A549 (cell line): Measurements from ENCODE around the gene WFDC12. TPM values are rescaled to one million over a fixed set of nuclear protein-coding genes. Genes with fewer than 3 reads are reported as not detected.

Source experiments
- ATAC-seq, 2 experiments: fragments of 200-7000 bp in 1 of 2; fragments of >200 bp in 1 of 2; cut with Nextera tagmentation in 1 of 2; cut with Tn5 transposase in 1 of 2; 3 replicates each; pipeline versions ENCODE4 v1.8.0 to v1.9.1; 2018 to 2020; ENCODE audit warnings: mild to moderate bottlenecking in 1 of 2, moderate library complexity in 1 of 2
- CTCF ChIA-PET: fragments of 300-600 bp; sonication (Branson Sonifier 250); formaldehyde crosslinking; extraction: SDS; loops from one replicate; lab custom pipeline; 2021; ENCODE audit warnings: antibody characterized with exemption, inconsistent platforms; lab: Yijun Ruan, JAX
- POLR2A ChIA-PET: fragments of 350-600 bp; formaldehyde crosslinking; extraction: SDS; loops from one replicate; lab custom pipeline; 2021; ENCODE audit warnings: antibody characterized with exemption, inconsistent platforms; lab: Yijun Ruan, JAX
- DNase-seq, 2 experiments: peaks; one replicate each; pipeline versions ENCODE4 v3.0.0 to v3.0.0-alpha.2; 2011 to 2016; ENCODE audit warnings: low read depth in 1 of 2, low spot score in 1 of 2
- FAIRE-seq: peaks from 2 replicates; lab custom pipeline; 2011; peaks lifted over from hg19 to GRCh38; lab: Jason Lieb, UNC
- H3K27ac ChIP-seq, 2 experiments: fragments of >200 bp; sonication (Bioruptor Twin); formaldehyde crosslinking; 3 replicates each; pipeline ENCODE4 v1.5.1; 2016 to 2017
- H3K4me1 ChIP-seq: fragments of >200 bp; sonication (Bioruptor Twin); formaldehyde crosslinking; 3 replicates; pipeline ENCODE4 v1.6.1; 2016
- H3K4me2 ChIP-seq: fragments of >200 bp; sonication (Bioruptor Twin); formaldehyde crosslinking; 3 replicates; pipeline ENCODE4 v1.6.1; 2016
- H3K4me3 ChIP-seq: fragments of >200 bp; sonication (Bioruptor Twin); formaldehyde crosslinking; 3 replicates; pipeline ENCODE4 v1.5.1; 2016
- H3K9me3 ChIP-seq: fragments of >200 bp; sonication (Bioruptor Twin); formaldehyde crosslinking; 3 replicates; pipeline ENCODE4 v1.6.1; 2016
- CBX8 ChIP-seq: fragments of 200-600 bp; sonication (generic); IDR thresholded peaks from 2 replicates; pipeline ENCODE4 v1.6.1; 2016
- EHMT2 ChIP-seq: fragments of 200-600 bp; sonication (generic); IDR thresholded peaks from 2 replicates; pipeline ENCODE4 v1.6.1; 2016; ENCODE audit warnings: antibody characterized with exemption, low read depth, mild to moderate bottlenecking, moderate library complexity
- EP300 ChIP-seq, 2 experiments: fragments of >200 bp; sonication (Bioruptor Twin); formaldehyde crosslinking; IDR thresholded peaks; 2 replicates in 1 of 2; 3 replicates in 1 of 2; pipeline ENCODE4 v1.6.1; 2016 to 2017
- ESRRA ChIP-seq: fragments of 150-350 bp; IDR thresholded peaks from 2 replicates; pipeline ENCODE4 v1.6.1; 2014; ENCODE audit warnings: mild to moderate bottlenecking, low read length, borderline replicate concordance
- GATA3 ChIP-seq: IDR thresholded peaks from 2 replicates; pipeline ENCODE4 v1.6.1; 2012; ENCODE audit warnings: borderline replicate concordance
- HOXA7 ChIP-seq: fragments of 250-450 bp; sonication (Bioruptor Pico); IDR thresholded peaks from 2 replicates; pipeline ENCODE4 v1.5.0; 2020; ENCODE audit warnings: mild to moderate bottlenecking, moderate library complexity
- JUNB ChIP-seq: fragments of >200 bp; sonication (Bioruptor Twin); formaldehyde crosslinking; IDR thresholded peaks from 2 replicates; pipeline ENCODE4 v1.6.1; 2016
- NFE2L2 ChIP-seq: fragments of 150-350 bp; conservative IDR thresholded peaks from 2 replicates; pipeline ENCODE4 v1.6.1; 2014; ENCODE audit warnings: low read length
- POLR2A ChIP-seq: IDR thresholded peaks from 2 replicates; pipeline ENCODE4 v1.6.1; 2012; ENCODE audit warnings: mild to moderate bottlenecking, low read length
- RAD21 ChIP-seq, 2 experiments: fragments of >200 bp in 1 of 2; sonication (Bioruptor Twin) in 1 of 2; formaldehyde crosslinking in 1 of 2; IDR thresholded peaks in 1 of 2; conservative IDR thresholded peaks in 1 of 2; 2 replicates in 1 of 2; 3 replicates in 1 of 2; pipeline ENCODE4 v1.6.1; 2012 to 2018; ENCODE audit warnings: inconsistent platforms in 1 of 2
- RARB ChIP-seq: fragments of 250-450 bp; sonication (Bioruptor Pico); IDR thresholded peaks from 2 replicates; pipeline ENCODE4 v1.8.0; 2021; ENCODE audit warnings: mild to moderate bottlenecking, moderate library complexity
- RNF2 ChIP-seq: fragments of 200-600 bp; sonication (generic); IDR thresholded peaks from 2 replicates; pipeline ENCODE4 v1.6.1; 2016; ENCODE audit warnings: low read depth, mild to moderate bottlenecking, antibody characterized with exemption, moderate library complexity, borderline replicate concordance
- SMC3 ChIP-seq: fragments of >200 bp; sonication (Bioruptor Twin); formaldehyde crosslinking; IDR thresholded peaks from 3 replicates; pipeline ENCODE4 v1.6.1; 2018; ENCODE audit warnings: inconsistent platforms
- SREBF2 ChIP-seq: fragments of 450-650 bp; IDR thresholded peaks from 2 replicates; pipeline ENCODE4 v1.6.1; 2014; ENCODE audit warnings: mild to moderate bottlenecking, moderate library complexity
- TFCP2L1 ChIP-seq: fragments of 250-450 bp; sonication (Bioruptor Pico); IDR thresholded peaks from 2 replicates; pipeline ENCODE4 v1.5.0; 2021; ENCODE audit warnings: mild to moderate bottlenecking
- TP53 ChIP-seq: fragments of 250-450 bp; sonication (Bioruptor Pico); IDR thresholded peaks from 2 replicates; pipeline ENCODE4 v1.5.0; 2021; ENCODE audit warnings: mild to moderate bottlenecking, moderate library complexity
- ZSCAN20 ChIP-seq: fragments of 250-450 bp; sonication (Bioruptor Pico); IDR thresholded peaks from 2 replicates; pipeline ENCODE4 v1.8.0; 2022; ENCODE audit warnings: mild to moderate bottlenecking, moderate library complexity
- WGBS: methylation state at CpG from one replicate; pipeline ENCODE4 v1.1.6; 2017; ENCODE audit errors: missing lambda C conversion rate; 5-methylcytosine and 5-hydroxymethylcytosine counted together
- polyA plus RNA-seq, 4 experiments: library from polyadenylated mRNA; depleted of rRNA in 3 of 4; stranded (reverse); fragments of >200 nt; fragmentation: RNase III in 1 of 4; extraction: RNeasy Plus Mini Kit Qiagen cat#74134 plus additional on column Dnase treatment in 1 of 4; gene quantifications; 2 replicates in 3 of 4; 3 replicates in 1 of 4; pipeline ENCODE4 v1.2.3, GENCODE V29; 2011 to 2017
- TF ChIP-seq, protein P1 (sequence below): fragments of >200 bp; sonication (Bioruptor Twin); formaldehyde crosslinking; IDR thresholded peaks from 3 replicates; pipeline ENCODE4 v1.6.1; 2016
- TF ChIP-seq, protein P2 (sequence below): fragments of 150-350 bp; IDR thresholded peaks from 2 replicates; pipeline ENCODE4 v1.6.1; 2014; ENCODE audit warnings: low read depth, mild to moderate bottlenecking, low read length

The WFDC12 gene
- polyA plus RNA-seq, 2 of the 4 experiments (the other 2 are of a cell fraction), result not detected

DNA sequence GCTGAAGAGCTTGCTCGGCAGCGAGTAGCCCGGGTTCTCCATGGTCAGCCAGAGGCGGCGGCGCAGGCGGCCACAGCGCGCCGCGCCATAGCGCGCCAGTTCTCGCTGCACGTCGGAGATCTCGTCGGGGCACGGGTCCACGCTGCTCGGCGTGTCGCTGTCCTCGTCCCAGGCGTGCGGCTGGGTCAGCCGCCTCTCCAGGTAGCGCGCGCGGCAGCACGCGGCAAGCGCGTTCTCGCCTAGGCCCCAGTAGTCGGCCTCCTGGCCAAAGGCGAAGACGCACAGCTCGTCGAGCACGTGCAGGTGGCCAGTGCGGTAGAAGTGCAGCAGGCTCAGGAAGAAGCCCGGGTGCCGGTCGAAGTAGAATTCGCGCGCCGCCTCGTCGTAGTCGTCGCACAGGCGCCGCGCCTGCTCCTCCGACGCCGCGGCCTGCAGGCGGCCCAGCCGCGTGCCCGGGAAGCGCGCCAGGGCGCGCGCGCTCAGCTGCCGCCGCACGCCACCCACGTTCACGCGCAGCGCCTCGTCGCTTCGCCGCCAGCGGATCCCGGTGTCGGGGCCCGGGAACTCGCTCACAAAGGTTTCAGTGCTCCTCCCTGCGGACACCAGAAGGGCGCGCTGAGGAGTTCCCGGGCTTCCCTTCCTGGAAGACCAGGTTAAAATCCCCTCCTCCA, 26.0 kb downstream of the WFDC12 start:
- no peak for DNase-seq
- POLR2A ChIA-PET, result no interaction called here
- Histone ChIP-seq H3K9me3 (no peaks in the 10 kb centered on the region), H3K27ac (no peak overlapping the region), H3K4me3 (no peak overlapping the region)
- no peak for TF ChIP-seq SMC3
- TF ChIP-seq EHMT2, result no peak
- no peak for TF ChIP-seq POLR2A
- no peak for TF ChIP-seq RARB
- TF ChIP-seq HOXA7, result no peak
- TF ChIP-seq ZSCAN20 (CRISPR knock-in tag), result no peak
- TF ChIP-seq, protein P1, sequence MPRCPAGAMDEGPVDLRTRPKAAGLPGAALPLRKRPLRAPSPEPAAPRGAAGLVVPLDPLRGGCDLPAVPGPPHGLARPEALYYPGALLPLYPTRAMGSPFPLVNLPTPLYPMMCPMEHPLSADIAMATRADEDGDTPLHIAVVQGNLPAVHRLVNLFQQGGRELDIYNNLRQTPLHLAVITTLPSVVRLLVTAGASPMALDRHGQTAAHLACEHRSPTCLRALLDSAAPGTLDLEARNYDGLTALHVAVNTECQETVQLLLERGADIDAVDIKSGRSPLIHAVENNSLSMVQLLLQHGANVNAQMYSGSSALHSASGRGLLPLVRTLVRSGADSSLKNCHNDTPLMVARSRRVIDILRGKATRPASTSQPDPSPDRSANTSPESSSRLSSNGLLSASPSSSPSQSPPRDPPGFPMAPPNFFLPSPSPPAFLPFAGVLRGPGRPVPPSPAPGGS, result no peak
- no peak for TF ChIP-seq TP53
- TF ChIP-seq TFCP2L1 (CRISPR knock-in tag), result no peak
- TF ChIP-seq SREBF2, result no peak
- TF ChIP-seq EP300 (IDR thresholded peaks at IDR 0.05), result no peak
- no peak for TF ChIP-seq RNF2
- TF ChIP-seq, protein P2, sequence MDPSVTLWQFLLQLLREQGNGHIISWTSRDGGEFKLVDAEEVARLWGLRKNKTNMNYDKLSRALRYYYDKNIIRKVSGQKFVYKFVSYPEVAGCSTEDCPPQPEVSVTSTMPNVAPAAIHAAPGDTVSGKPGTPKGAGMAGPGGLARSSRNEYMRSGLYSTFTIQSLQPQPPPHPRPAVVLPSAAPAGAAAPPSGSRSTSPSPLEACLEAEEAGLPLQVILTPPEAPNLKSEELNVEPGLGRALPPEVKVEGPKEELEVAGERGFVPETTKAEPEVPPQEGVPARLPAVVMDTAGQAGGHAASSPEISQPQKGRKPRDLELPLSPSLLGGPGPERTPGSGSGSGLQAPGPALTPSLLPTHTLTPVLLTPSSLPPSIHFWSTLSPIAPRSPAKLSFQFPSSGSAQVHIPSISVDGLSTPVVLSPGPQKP, result no peak
- TF ChIP-seq, all 56 proteins: peak for 0
- CTCF ChIA-PET, result interaction anchor here (5.2 to 8.8 kb wide), 5 partner anchors 12 to 195 kb away, joined by 30 to 197 read pairs (median 103); partner anchors contain the start of gene WFDC5
- ATAC-seq (no peak), FAIRE-seq (no peak)
- WGBS, result 95% methylated on average over 91 of the region's 91 CpGs
- H3K4me2 ChIP-seq, result no peak overlapping the region
- H3K4me1 ChIP-seq, result no peaks in the 10 kb centered on the region

DNA sequence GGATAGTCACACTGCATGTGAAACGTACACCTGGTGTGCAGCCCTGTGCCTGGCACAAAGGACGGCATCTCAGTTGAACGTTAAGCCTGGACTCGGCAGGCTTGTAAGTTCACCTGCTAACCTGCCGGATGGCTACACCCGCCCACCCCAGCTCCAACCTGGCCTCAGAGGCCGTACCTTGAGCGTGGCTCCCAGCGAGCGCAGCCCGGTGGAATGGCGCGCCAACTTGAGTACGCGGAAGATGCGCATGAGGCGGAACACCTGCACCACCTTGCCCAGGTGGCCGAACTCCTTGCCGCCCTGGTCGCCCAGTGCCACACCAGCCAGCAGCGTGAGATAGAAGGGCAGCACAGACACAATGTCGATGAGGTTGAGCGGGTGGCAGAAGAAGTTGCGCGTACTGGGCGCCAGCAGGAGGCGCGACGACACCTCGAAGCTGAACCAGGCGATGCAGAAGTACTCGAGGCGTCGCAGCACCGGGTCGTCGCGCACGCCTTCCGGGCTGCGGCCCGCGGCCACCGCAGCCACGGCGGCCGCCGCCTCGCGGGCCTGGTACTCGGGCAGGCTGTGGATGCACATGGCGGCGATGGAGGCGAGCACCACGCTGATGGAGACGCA, 26.7 kb downstream of the WFDC12 start:
- FAIRE-seq (no peak), ATAC-seq (peak in 1 of 2 experiments; percentile 14; a peak in 1 of 6 replicates), DNase-seq (peak in 1 of 2 experiments; percentile 32)
- peak in 1 of 2 experiments; percentile 4; a peak in 1 of 5 replicates for TF ChIP-seq RAD21 (conservative IDR thresholded peaks at IDR 0.05 in 1 of 2, IDR thresholded peaks at IDR 0.05 in 1 of 2)
- no peak for TF ChIP-seq NFE2L2
- no peak for TF ChIP-seq GATA3
- TF ChIP-seq JUNB, result no peak
- no peak for TF ChIP-seq ZSCAN20 (CRISPR knock-in tag)
- TF ChIP-seq, protein P1, result no peak
- TF ChIP-seq ESRRA, result no peak
- ChIA-PET POLR2A (interaction anchor here (0.5 kb wide), 1 partner anchor 74 kb away, joined by 3 read pairs; no protein-coding TSS in a partner anchor), CTCF (interaction anchor here (0.6 to 8.8 kb wide), 17 partner anchors 11 to 890 kb away, joined by 3 to 197 read pairs (median 20); partner anchors contain the start of genes SLPI and WFDC5)
- Histone ChIP-seq H3K9me3 (no peaks in the 10 kb centered on the region), H3K4me3 (no peak overlapping the region), H3K4me2 (no peak overlapping the region), H3K27ac (no peak overlapping the region), H3K4me1 (no peaks in the 10 kb centered on the region)
- WGBS, result 70% methylated on average over 46 of the region's 56 CpGs

DNA sequence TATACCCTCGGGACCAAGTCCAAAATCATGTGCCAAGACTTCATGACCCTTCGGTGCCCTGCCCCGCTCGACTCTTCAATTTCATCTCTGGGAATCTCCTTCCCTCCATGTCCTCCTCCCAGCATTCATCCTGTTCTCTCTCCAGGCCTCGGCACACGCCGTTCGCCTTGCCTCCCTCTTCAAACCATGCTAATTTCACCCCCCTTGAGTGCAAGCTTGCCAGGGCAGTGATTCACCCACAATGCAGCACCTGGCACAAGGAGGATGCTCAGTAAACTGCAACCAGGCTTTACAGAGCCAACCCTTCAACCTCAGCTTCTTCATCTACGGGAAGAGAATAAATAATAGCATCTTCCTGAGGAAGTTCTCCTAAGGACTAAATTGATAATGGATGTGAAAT, 27.5 kb downstream of the WFDC12 start:
- H3K4me3 ChIP-seq, result no peak overlapping the region
- ATAC-seq (no peak), FAIRE-seq (no peak), DNase-seq (no peak)
- TF ChIP-seq GATA3 (no peak), TP53 (no peak), CBX8 (no peak), JUNB (no peak)
- H3K9me3 ChIP-seq, result no peaks in the 10 kb centered on the region
- H3K4me2 ChIP-seq, result no peak overlapping the region
- 53% methylated on average over 9 of the region's 9 CpGs for WGBS
- POLR2A ChIA-PET, result interaction anchor here (1.8 kb wide), 1 partner anchor 53 kb away, joined by 5 read pairs; no protein-coding TSS in a partner anchor
- CTCF ChIA-PET, result interaction anchor here (0.8 to 8.8 kb wide), 30 partner anchors 10 to 674 kb away, joined by 3 to 197 read pairs (median 10); partner anchors contain the start of genes SLPI and WFDC5
- H3K4me1 ChIP-seq, result no peaks in the 10 kb centered on the region
- H3K27ac ChIP-seq, result no peak overlapping the region
